Astrocyte (in vitro differentiated cells and primary cell): ENCODE results near the gene VARS1.

Source experiments
- CTCF ChIP-seq: IDR thresholded peaks from 2 replicates; pipeline ENCODE4 v1.5.1; 2011; ENCODE audit warnings: low read depth, mild to moderate bottlenecking, inconsistent platforms, low read length, moderate library complexity; ENCODE audit not compliant: insufficient read depth
- EZH2 ChIP-seq: IDR thresholded peaks from 2 replicates; pipeline ENCODE4 v1.6.1; 2012; ENCODE audit warnings: mild to moderate bottlenecking, low read length, inconsistent platforms; ENCODE audit not compliant: insufficient read depth

- TF ChIP-seq CTCF = no peak
- no peak for TF ChIP-seq EZH2
Observed at GRCh38 chr6:31825553-31825952, 30.0 kb upstream of the VARS1 start.
